Vagina (tissue), 2 donors: ENCODE results near the gene C9orf40. TPM values are rescaled to one million over a fixed set of nuclear protein-coding genes. Genes with fewer than 3 reads are reported as not detected.

Source experiments
- DNase-seq, 2 donors: peaks; one replicate each; pipeline ENCODE4 v3.0.0-alpha.2; 2017; ENCODE audit errors: extremely low spot score in 2 of 2
- H3K27ac ChIP-seq: fragments of 200-600 bp; sonication (generic); one replicate; pipeline ENCODE4 v1.5.1; 2019
- H3K27me3 ChIP-seq: fragments of 200-600 bp; sonication (generic); one replicate; pipeline ENCODE4 v1.5.1; 2019
- H3K36me3 ChIP-seq, 2 donors: fragments of 200-600 bp; sonication (generic); one replicate each; pipeline ENCODE4 v1.5.1; 2017 to 2019
- H3K4me1 ChIP-seq: fragments of 200-600 bp; sonication (generic); one replicate; pipeline ENCODE4 v1.5.1; 2019
- H3K4me3 ChIP-seq, 2 donors: fragments of 200-600 bp; sonication (generic); 1 replicate in 1 of 2; 2 replicates in 1 of 2; pipeline ENCODE4 v1.5.1; 2016 to 2019
- H3K9me3 ChIP-seq: fragments of 200-600 bp; sonication (generic); one replicate; pipeline ENCODE4 v1.5.1; 2019
- POLR2A ChIP-seq, 2 donors: fragments of 450-650 bp; IDR thresholded peaks; one replicate each; pipeline ENCODE4 v1.6.1; 2017; ENCODE audit warnings: antibody characterized with exemption in 2 of 2, mild to moderate bottlenecking in 2 of 2, moderate library complexity in 2 of 2
- POLR2AphosphoS5 ChIP-seq, 2 donors: sonication (generic); formaldehyde crosslinking; IDR thresholded peaks; one replicate each; pipeline ENCODE4 v1.9.0; 2017; ENCODE audit warnings: antibody characterized with exemption in 2 of 2, mild to moderate bottlenecking in 2 of 2, low read depth in 1 of 2; ENCODE audit not compliant: insufficient read depth in 1 of 2
- intact Hi-C: fragments of 100-400 bp; cut with DNase I; formaldehyde crosslinking; loops from one replicate; pipeline ENCODE4 v1.15.1; 2023
- total RNA-seq: library from RNA; depleted of rRNA; stranded (reverse); fragments of >200 nt; gene quantifications from one replicate; pipeline ENCODE4 v1.2.3, GENCODE V29; 2016
- TF ChIP-seq, protein P1 (sequence below), 3 experiments: fragments of 450-650 bp in 2 of 3; fragments of 200-600 bp in 1 of 3; sonication (generic) in 1 of 3; IDR thresholded peaks; one replicate each; pipeline ENCODE4 v1.5.1; 2017 to 2019; ENCODE audit warnings: antibody characterized with exemption in 3 of 3, mild to moderate bottlenecking in 2 of 3, moderate library complexity in 2 of 3

C9orf40 gene
- total RNA-seq, 1 donor from 2014 or later: 5.6 TPM

DNA sequence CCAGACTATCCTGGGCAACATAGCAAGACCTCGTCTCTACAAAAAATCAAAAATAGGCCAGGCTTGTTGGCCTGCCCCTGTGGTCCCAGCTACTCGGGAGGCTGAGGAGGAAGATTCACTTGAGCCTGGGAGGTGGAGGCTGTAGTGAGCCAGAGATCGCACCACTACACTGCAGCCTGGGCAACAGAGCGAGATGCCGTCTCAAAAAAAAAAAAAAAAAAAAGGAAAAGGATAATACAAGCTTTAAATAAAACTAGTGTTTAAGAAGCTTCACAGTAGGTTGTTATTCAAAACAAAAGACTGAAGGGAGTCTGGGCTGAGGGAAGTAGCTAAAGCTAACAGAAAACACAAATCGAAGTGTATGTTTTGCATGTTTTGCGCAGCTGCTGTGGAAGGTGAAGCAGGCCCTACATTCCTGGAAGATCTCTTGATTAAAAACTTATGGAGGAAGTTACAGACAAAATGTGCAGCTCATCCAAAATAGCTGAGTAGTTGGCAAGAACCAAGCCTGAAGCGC, 581 bp upstream of the C9orf40 start:
- no peaks in the 10 kb centered on the region for H3K27me3 ChIP-seq
- intact Hi-C loops: loop anchor here (10.0 kb wide), 1 partner anchor 52 kb away; no protein-coding TSS in a partner anchor
- no peaks in the 10 kb centered on the region for H3K36me3 ChIP-seq
- H3K27ac ChIP-seq: peak overlapping the region; percentile 98
- H3K4me3 ChIP-seq: peak overlapping the region; percentile 57 to 90
- TF ChIP-seq, protein P1, sequence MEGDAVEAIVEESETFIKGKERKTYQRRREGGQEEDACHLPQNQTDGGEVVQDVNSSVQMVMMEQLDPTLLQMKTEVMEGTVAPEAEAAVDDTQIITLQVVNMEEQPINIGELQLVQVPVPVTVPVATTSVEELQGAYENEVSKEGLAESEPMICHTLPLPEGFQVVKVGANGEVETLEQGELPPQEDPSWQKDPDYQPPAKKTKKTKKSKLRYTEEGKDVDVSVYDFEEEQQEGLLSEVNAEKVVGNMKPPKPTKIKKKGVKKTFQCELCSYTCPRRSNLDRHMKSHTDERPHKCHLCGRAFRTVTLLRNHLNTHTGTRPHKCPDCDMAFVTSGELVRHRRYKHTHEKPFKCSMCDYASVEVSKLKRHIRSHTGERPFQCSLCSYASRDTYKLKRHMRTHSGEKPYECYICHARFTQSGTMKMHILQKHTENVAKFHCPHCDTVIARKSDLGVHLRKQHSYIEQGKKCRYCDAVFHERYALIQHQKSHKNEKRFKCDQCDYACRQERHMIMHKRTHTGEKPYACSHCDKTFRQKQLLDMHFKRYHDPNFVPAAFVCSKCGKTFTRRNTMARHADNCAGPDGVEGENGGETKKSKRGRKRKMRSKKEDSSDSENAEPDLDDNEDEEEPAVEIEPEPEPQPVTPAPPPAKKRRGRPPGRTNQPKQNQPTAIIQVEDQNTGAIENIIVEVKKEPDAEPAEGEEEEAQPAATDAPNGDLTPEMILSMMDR (IDR thresholded peaks at IDR 0.05): no peak
- TF ChIP-seq POLR2A (IDR thresholded peaks at IDR 0.05): no peak
- no peak for TF ChIP-seq POLR2AphosphoS5 (IDR thresholded peaks at IDR 0.05; ENCODE audit: insufficient read depth in 1 of 2, low read depth in 1 of 2)
- no peaks in the 10 kb centered on the region for H3K9me3 ChIP-seq
- no peak for DNase-seq
- H3K4me1 ChIP-seq: peaks cover 31% of the 10 kb centered on the region

DNA sequence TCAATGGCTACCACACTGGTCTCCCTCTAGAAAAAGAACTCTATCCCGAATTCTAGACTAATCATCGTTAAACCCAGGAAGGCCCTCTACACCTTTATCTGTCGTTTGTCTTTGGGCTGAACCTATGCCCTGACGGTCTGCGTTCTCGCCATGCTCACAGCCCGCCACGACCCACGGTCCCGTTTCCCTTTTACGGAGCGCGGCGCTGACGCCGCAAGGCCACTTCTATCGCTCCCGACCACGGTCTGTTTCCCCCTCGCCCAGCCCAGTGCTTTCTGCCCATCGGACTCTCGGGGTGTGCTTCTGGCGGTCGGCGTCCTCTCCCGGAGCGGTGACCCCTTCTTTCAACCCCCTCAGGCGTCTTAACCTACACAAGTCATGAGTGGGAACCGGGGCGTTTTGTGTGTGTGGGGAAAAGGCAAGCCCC, 974 bp downstream of the C9orf40 start:
- H3K4me1 ChIP-seq: peaks cover 31% of the 10 kb centered on the region
- H3K27me3 ChIP-seq: no peaks in the 10 kb centered on the region
- peak overlapping the region; percentile 98 for H3K27ac ChIP-seq
- H3K9me3 ChIP-seq: no peaks in the 10 kb centered on the region
- peak overlapping the region; percentile 57 to 90 for H3K4me3 ChIP-seq
- no peak for DNase-seq
- H3K36me3 ChIP-seq: no peaks in the 10 kb centered on the region
- TF ChIP-seq, protein P1 (IDR thresholded peaks at IDR 0.05): no peak
- TF ChIP-seq POLR2A (IDR thresholded peaks at IDR 0.05) (no peak), POLR2AphosphoS5 (IDR thresholded peaks at IDR 0.05; ENCODE audit: insufficient read depth in 1 of 2, low read depth in 1 of 2) (no peak)
- intact Hi-C loops: loop anchor here (10.0 kb wide), 1 partner anchor 53 kb away; no protein-coding TSS in a partner anchor

DNA sequence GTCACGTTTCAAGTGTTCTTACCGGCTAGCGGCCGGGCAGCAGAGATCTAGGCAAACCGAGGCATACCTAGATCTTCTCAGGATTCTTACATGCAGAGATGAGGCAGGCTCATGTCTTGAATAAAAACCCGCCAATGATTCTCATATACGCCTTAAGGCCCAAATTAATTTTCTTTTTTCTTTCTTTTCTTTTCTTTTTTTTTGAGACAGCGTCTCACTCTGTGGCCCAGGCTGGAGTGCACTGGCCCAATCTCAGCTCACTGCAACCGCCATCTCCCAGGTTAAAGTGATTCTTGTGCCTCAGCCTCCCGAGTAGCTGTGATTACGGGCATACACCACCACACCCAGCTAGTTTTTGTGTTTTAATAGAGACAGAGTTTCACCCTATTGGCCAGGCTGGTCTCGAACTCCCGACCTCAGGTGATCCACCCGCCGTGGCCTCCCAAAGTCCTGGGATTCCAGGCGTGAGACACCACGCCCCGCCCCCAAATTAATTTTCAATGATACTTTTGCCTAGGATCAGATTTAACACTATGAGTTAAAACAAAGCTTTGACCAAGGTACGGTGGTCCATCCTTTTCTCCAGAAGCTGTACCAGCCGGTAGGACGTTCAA, 1.5 kb downstream of the C9orf40 start:
- no peaks in the 10 kb centered on the region for H3K27me3 ChIP-seq
- H3K27ac ChIP-seq: peak overlapping the region; percentile 98
- H3K9me3 ChIP-seq: no peaks in the 10 kb centered on the region
- no peak for DNase-seq
- TF ChIP-seq POLR2AphosphoS5 (IDR thresholded peaks at IDR 0.05; ENCODE audit: insufficient read depth in 1 of 2, low read depth in 1 of 2) (no peak), POLR2A (IDR thresholded peaks at IDR 0.05) (no peak)
- TF ChIP-seq, protein P1 (IDR thresholded peaks at IDR 0.05): no peak
- intact Hi-C loops: loop anchor here (10.0 kb wide), 1 partner anchor 54 kb away; no protein-coding TSS in a partner anchor
- no peaks in the 10 kb centered on the region for H3K36me3 ChIP-seq
- H3K4me3 ChIP-seq: peak overlapping the region; percentile 57 to 90
- H3K4me1 ChIP-seq: peaks cover 31% of the 10 kb centered on the region

DNA sequence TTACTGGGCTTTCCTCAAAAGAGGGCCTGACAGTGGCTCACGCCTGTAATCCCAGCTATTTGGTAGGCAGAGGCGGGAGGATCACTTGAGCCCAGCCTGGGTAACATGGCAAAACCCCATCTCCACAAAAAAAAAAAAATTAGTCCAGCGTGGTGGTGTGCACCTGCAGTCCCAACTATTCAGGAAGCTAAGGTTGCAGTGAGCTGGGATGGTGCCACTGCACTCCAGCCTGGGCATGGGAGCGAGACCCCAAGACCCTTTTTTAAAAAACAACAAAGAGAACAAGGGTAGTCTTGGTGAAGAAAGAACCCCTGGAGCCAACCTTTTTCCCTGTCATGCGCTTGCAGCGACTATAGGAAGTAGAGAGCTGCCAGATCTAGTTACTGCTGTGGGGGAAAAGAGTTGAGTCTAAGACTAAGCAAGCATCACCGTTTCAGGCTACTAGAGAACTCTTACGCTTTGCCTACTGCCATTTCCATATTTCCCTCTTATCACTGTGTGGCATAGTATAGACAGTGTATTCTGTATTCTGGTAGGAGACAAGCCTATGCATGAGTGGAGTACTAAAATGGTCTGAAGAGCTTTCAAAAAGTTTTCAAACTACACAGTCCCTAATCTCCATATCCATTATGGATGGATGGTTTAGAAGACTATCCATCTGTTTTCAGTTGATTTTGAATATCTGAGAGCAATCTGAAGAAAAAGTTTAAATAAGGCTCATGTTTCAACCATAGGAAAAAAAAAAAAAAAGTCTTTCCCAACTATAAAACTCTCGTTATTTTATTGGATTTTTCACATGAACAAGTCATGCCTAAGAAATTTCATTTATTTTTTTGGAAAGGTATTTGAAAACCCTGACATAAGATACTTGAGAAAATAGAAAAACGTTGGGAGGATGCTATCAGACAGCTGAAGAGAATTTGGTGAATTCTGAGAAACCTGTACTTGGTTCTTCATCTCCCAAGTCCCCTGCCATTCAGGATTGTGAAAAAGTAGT, 2.6 kb downstream of the C9orf40 start:
- no peak for DNase-seq
- Histone ChIP-seq H3K36me3 (no peaks in the 10 kb centered on the region), H3K27me3 (no peaks in the 10 kb centered on the region), H3K4me1 (peaks cover 31% of the 10 kb centered on the region), H3K4me3 (no peak overlapping the region), H3K9me3 (no peaks in the 10 kb centered on the region), H3K27ac (no peak overlapping the region)
- no peak for TF ChIP-seq POLR2A (IDR thresholded peaks at IDR 0.05)
- TF ChIP-seq, protein P1 (IDR thresholded peaks at IDR 0.05): no peak
- TF ChIP-seq POLR2AphosphoS5 (IDR thresholded peaks at IDR 0.05; ENCODE audit: insufficient read depth in 1 of 2, low read depth in 1 of 2): no peak
- intact Hi-C loops: loop anchor here (10.0 kb wide), 1 partner anchor 55 kb away; no protein-coding TSS in a partner anchor
